Kidney epithelial cell (primary cell): ENCODE measurements around the gene BTBD6. TPM values are rescaled to one million over a fixed set of nuclear protein-coding genes. Genes with fewer than 3 reads are reported as not detected.

Experiments
- DNase-seq: peaks from one replicate; pipeline ENCODE4 v3.0.0-alpha.2; 2010; ENCODE audit warnings: low read depth
- H3K27me3 ChIP-seq: 2 replicates; pipeline ENCODE4 v1.6.0; 2011; ENCODE audit warnings: low read length; ENCODE audit not compliant: control insufficient read depth, insufficient read depth
- H3K36me3 ChIP-seq: 2 replicates; pipeline ENCODE4 v1.5.1; 2011; ENCODE audit warnings: low read length; ENCODE audit not compliant: control insufficient read depth, insufficient read depth
- H3K4me3 ChIP-seq: 2 replicates; pipeline ENCODE4 v1.5.1; 2011; ENCODE audit warnings: low read depth, mild to moderate bottlenecking, control low read depth, low read length
- CTCF ChIP-seq: IDR thresholded peaks from 2 replicates; pipeline ENCODE4 v1.5.1; 2011; ENCODE audit warnings: mild to moderate bottlenecking, moderate library complexity, low read length, control low read depth, inconsistent platforms; ENCODE audit not compliant: insufficient read depth, poor library complexity, severe bottlenecking
- total RNA-seq: library from RNA; depleted of rRNA; stranded (reverse); fragments of >200 nt; gene quantifications from 2 replicates; pipeline ENCODE4 v1.2.3, GENCODE V29; 2015

Gene BTBD6
- total RNA-seq, 1 donor from 2014 or later: 45.8 TPM

GRCh38 chr14:105257464-105257863, 9.1 kb downstream of the BTBD6 start:
- no peak for TF ChIP-seq CTCF
- Histone ChIP-seq H3K4me3 (no peak overlapping the region), H3K36me3 (no peaks in the 10 kb centered on the region), H3K27me3 (no peaks in the 10 kb centered on the region)
- DNase-seq: no peak

GRCh38 chr14:105258846-105259245, 10.5 kb downstream of the BTBD6 start:
- Histone ChIP-seq H3K4me3 (no peak overlapping the region), H3K36me3 (no peaks in the 10 kb centered on the region), H3K27me3 (no peaks in the 10 kb centered on the region)
- no peak for TF ChIP-seq CTCF
- DNase-seq: no peak

GRCh38 chr14:105260959-105261358, 12.6 kb downstream of the BTBD6 start:
- no peak for DNase-seq
- Histone ChIP-seq H3K36me3 (no peaks in the 10 kb centered on the region), H3K27me3 (no peaks in the 10 kb centered on the region), H3K4me3 (no peak overlapping the region)
- TF ChIP-seq CTCF: no peak

- H3K27me3 ChIP-seq: no peaks in the 10 kb centered on the region
- no peak for TF ChIP-seq CTCF
- H3K4me3 ChIP-seq: no peak overlapping the region
- DNase-seq: no peak
- no peaks in the 10 kb centered on the region for H3K36me3 ChIP-seq
These were observed 13.4 kb downstream of the BTBD6 start for GRCh38 chr14:105261781-105262180.

- Histone ChIP-seq H3K36me3 (no peaks in the 10 kb centered on the region), H3K4me3 (no peak overlapping the region), H3K27me3 (no peaks in the 10 kb centered on the region)
- DNase-seq: no peak
- no peak for TF ChIP-seq CTCF
These were observed 19.7 kb downstream of the BTBD6 start for GRCh38 chr14:105267820-105268548.

- Histone ChIP-seq H3K4me3 (no peak overlapping the region), H3K27me3 (no peaks in the 10 kb centered on the region), H3K36me3 (no peaks in the 10 kb centered on the region)
- TF ChIP-seq CTCF: no peak
- no peak for DNase-seq
These were observed 20.5 kb downstream of the BTBD6 start for GRCh38 chr14:105268736-105269354.
